K562 (cell line): ENCODE results near the gene TMEM163. TPM values are rescaled to one million over a fixed set of nuclear protein-coding genes. Genes with fewer than 3 reads are reported as not detected.
A peak's percentile ranks its signal among the peaks of the same experiment; 100 is the strongest.

ENCODE experiments used
- CHCHD3 ChIP-seq: fragments of 250-450 bp; sonication (Bioruptor Pico); IDR thresholded peaks from 2 replicates; pipeline ENCODE4 v2.1.2; 2022; ENCODE audit warnings: mild to moderate bottlenecking
- E2F8 ChIP-seq: fragments of 450-650 bp; IDR thresholded peaks from 2 replicates; pipeline ENCODE4 v1.7.1; 2018; ENCODE audit warnings: mild to moderate bottlenecking, low read depth; ENCODE audit not compliant: partially characterized antibody
- EGR1 ChIP-seq: fragments of 450-650 bp; conservative IDR thresholded peaks from 2 replicates; pipeline ENCODE4 v1.6.1; 2017; ENCODE audit warnings: mild to moderate bottlenecking
- FOXP1 ChIP-seq: sonication (generic); formaldehyde crosslinking; IDR thresholded peaks from 2 replicates; pipeline ENCODE4 v1.8.0; 2022; ENCODE audit warnings: mild to moderate bottlenecking, missing genetic modification reagents
- GABPB1 ChIP-seq: sonication (generic); formaldehyde crosslinking; IDR thresholded peaks from 2 replicates; pipeline ENCODE4 v1.8.0; 2022; ENCODE audit warnings: mild to moderate bottlenecking, missing genetic modification reagents
- HMG20B ChIP-seq: fragments of 250-450 bp; sonication (Bioruptor Pico); IDR thresholded peaks from 2 replicates; pipeline ENCODE4 v1.5.0; 2021; ENCODE audit warnings: mild to moderate bottlenecking
- ID3 ChIP-seq, 2 experiments: fragments of 250-450 bp in 1 of 2; fragments of 450-650 bp in 1 of 2; sonication (Bioruptor Pico) in 1 of 2; IDR thresholded peaks; 2 replicates each; pipeline versions ENCODE4 v1.6.1 to v1.8.0; 2016 to 2021; ENCODE audit warnings: mild to moderate bottlenecking in 2 of 2, moderate library complexity in 2 of 2, missing compliant biosample characterization in 1 of 2, missing genetic modification characterization in 1 of 2
- PHTF2 ChIP-seq: fragments of 250-450 bp; sonication (Bioruptor Pico); IDR thresholded peaks from 2 replicates; pipeline ENCODE4 v1.5.0; 2021; ENCODE audit warnings: mild to moderate bottlenecking
- RREB1 ChIP-seq: fragments of 250-450 bp; sonication (Bioruptor Pico); IDR thresholded peaks from 2 replicates; pipeline ENCODE4 v1.4.0; 2020
- TAL1 ChIP-seq: fragments of 450-650 bp; IDR thresholded peaks from 2 replicates; pipeline ENCODE4 v1.6.1; 2016; ENCODE audit warnings: mild to moderate bottlenecking
- TFAP4 ChIP-seq: sonication (generic); formaldehyde crosslinking; IDR thresholded peaks from 2 replicates; pipeline ENCODE4 v1.8.0; 2022; ENCODE audit warnings: missing genetic modification reagents, mild to moderate bottlenecking, moderate library complexity, borderline replicate concordance
- XRCC3 ChIP-seq: fragments of 450-650 bp; IDR thresholded peaks from 2 replicates; pipeline ENCODE4 v1.6.1; 2017; ENCODE audit warnings: mild to moderate bottlenecking, moderate library complexity
- ZFP36 ChIP-seq: fragments of 150-350 bp; IDR thresholded peaks from 2 replicates; pipeline ENCODE4 v1.6.1; 2018; ENCODE audit warnings: low read length, low read depth; ENCODE audit not compliant: partially characterized antibody
- ZNF133 ChIP-seq: fragments of 250-450 bp; sonication (Bioruptor Pico); IDR thresholded peaks from 2 replicates; pipeline ENCODE4 v1.4.0; 2020; ENCODE audit warnings: mild to moderate bottlenecking
- ZNF175 ChIP-seq: fragments of 200-800 bp; sonication (Bioruptor generic); IDR thresholded peaks from 2 replicates; pipeline ENCODE4 v1.6.1; 2016; ENCODE audit warnings: low read depth, mild to moderate bottlenecking, missing genetic modification characterization, missing compliant biosample characterization
- ZNF431 ChIP-seq: sonication (generic); formaldehyde crosslinking; IDR thresholded peaks from 2 replicates; pipeline ENCODE4 v1.8.0; 2022; ENCODE audit warnings: mild to moderate bottlenecking, missing genetic modification reagents
- polyA plus RNA-seq, 8 experiments: library from polyadenylated mRNA; depleted of rRNA in 4 of 8; stranded (reverse) in 5 of 8; unstranded in 3 of 8; fragments of >200 nt; fragmentation: Nextera tagmentation in 2 of 8; fragmentation: Illumina TruSeq in 1 of 8; extraction: Ambion mirVana in 2 of 8; extraction: Trizol in 1 of 8; gene quantifications; 2 replicates each; pipeline versions ENCODE4 v1.2.1 to v1.2.3, GENCODE V29; 2011 to 2014; ENCODE audit warnings: inconsistent platforms in 1 of 8, missing spikeins in 1 of 8
- total RNA-seq, 7 experiments: library from RNA; depleted of rRNA in 6 of 7; stranded (reverse); fragments of >200 nt in 6 of 7; fragmentation: Illumina TruSeq in 2 of 7; extraction: Trizol in 2 of 7; gene quantifications; 2 replicates each; pipeline versions ENCODE4 v1.2.1 to v1.2.3, GENCODE V29; 2011 to 2021; ENCODE audit warnings: low replicate concordance in 1 of 7

TMEM163 gene
- total and polyA plus RNA-seq, 9 of the 15 experiments (the other 6 are each of a cell fraction or from before 2014, with no cell fraction given) = 0.04 to 0.68 (median 0.16) TPM; not detected in 3

- peak; percentile 67 for TF ChIP-seq TAL1
- TF ChIP-seq ZNF175 (CRISPR knock-in tag) = peak; percentile 50; the same call in 1 of the 2 replicates
- no peak for TF ChIP-seq RREB1
- peak; percentile 85; the same call in 1 of the 2 replicates for TF ChIP-seq FOXP1 (CRISPR knock-in tag)
- TF ChIP-seq ZNF133 (CRISPR knock-in tag) = no peak
- no peak for TF ChIP-seq ZNF431 (CRISPR knock-in tag)
- TF ChIP-seq ZFP36 = no peak
- TF ChIP-seq ID3 (CRISPR knock-in tag; IDR thresholded peaks at IDR 0.05) = no peak
- peak; percentile 27 for TF ChIP-seq ID3 (tag; IDR thresholded peaks at IDR 0.05)
- TF ChIP-seq HMG20B (CRISPR knock-in tag) = no peak
- no peak for TF ChIP-seq EGR1
- no peak for TF ChIP-seq CHCHD3 (CRISPR knock-in tag)
- TF ChIP-seq XRCC3 = no peak
- TF ChIP-seq E2F8 = no peak
- TF ChIP-seq GABPB1 (CRISPR knock-in tag) = peak; percentile 77; the same call in 1 of the 2 replicates
- peak; percentile 61; the same call in 1 of the 2 replicates for TF ChIP-seq TFAP4 (CRISPR knock-in tag)
- no peak for TF ChIP-seq PHTF2 (CRISPR knock-in tag)
These were observed 12.0 kb downstream of the TMEM163 start (continued) for GRCh38 chr2:134706587-134707329.
